Measurements from ENCODE around the gene LSM4. TPM values are rescaled to one million over a fixed set of nuclear protein-coding genes. Genes with fewer than 3 reads are reported as not detected.
A peak's percentile ranks its signal among the peaks of the same experiment; 100 is the strongest.

Gene LSM4
- total RNA-seq, 6 donors from 2014 or later = 39.8 to 147 (median 107) TPM

GRCh38 chr19:18346091-18346490 is 23.2 kb upstream of the LSM4 start:
- no peak overlapping the region for H3K27ac ChIP-seq
- no peaks in the 10 kb centered on the region for H3K27me3 ChIP-seq
- peaks cover 3 to 8% (median 7%) of the 10 kb centered on the region in 4 donors for H3K4me1 ChIP-seq
- H3K36me3 ChIP-seq = peaks cover 0 to 14% (median 6%) of the 10 kb centered on the region in 4 donors
- no peak for ATAC-seq (ENCODE audit: low FRiP score in 2 of 2)
- H3K9me3 ChIP-seq = no peaks in the 10 kb centered on the region
- no peak for TF ChIP-seq POLR2A (IDR thresholded peaks at IDR 0.05)
- no peak for DNase-seq
- 80% methylated on average over 8 of the region's 8 CpGs for WGBS, 2 donors
- no peak overlapping the region for H3K4me3 ChIP-seq

- no peak for ATAC-seq (ENCODE audit: low FRiP score in 2 of 2)
- Histone ChIP-seq H3K27me3 (no peaks in the 10 kb centered on the region), H3K27ac (no peak overlapping the region), H3K36me3 (peaks cover 0 to 14% (median 6%) of the 10 kb centered on the region in 4 donors), H3K4me1 (peaks cover 4 to 10% (median 8%) of the 10 kb centered on the region in 4 donors), H3K9me3 (no peaks in the 10 kb centered on the region), H3K4me3 (no peak overlapping the region)
- 94 to 97% methylated on average over 6 of the region's 6 CpGs for WGBS, 2 donors
- TF ChIP-seq EP300 (IDR thresholded peaks at IDR 0.05) = no peak
- no peak for TF ChIP-seq CTCF (IDR thresholded peaks at IDR 0.05)
- no peak for TF ChIP-seq POLR2A (IDR thresholded peaks at IDR 0.05)
- TF ChIP-seq POLR2AphosphoS5 (IDR thresholded peaks at IDR 0.05) = no peak
- DNase-seq = no peak
Observed at GRCh38 chr19:18345296-18345695, 22.4 kb upstream of the LSM4 start.

- WGBS, 2 donors = 73 to 78% methylated on average over 13 of the region's 13 CpGs
- H3K36me3 ChIP-seq = peaks cover 0 to 14% (median 6%) of the 10 kb centered on the region in 4 donors
- peaks cover 10 to 17% (median 14%) of the 10 kb centered on the region in 4 donors for H3K4me1 ChIP-seq
- ATAC-seq (ENCODE audit: low FRiP score in 2 of 2) = no peak
- no peak overlapping the region for H3K27ac ChIP-seq
- H3K27me3 ChIP-seq = no peaks in the 10 kb centered on the region
- no peaks in the 10 kb centered on the region for H3K9me3 ChIP-seq
- no peak overlapping the region for H3K4me3 ChIP-seq
- TF ChIP-seq POLR2A (IDR thresholded peaks at IDR 0.05) (no peak), CTCF (IDR thresholded peaks at IDR 0.05) (no peak), EP300 (IDR thresholded peaks at IDR 0.05) (no peak)
- no peak for DNase-seq
Observed at GRCh38 chr19:18344582-18344950, 21.7 kb upstream of the LSM4 start.

GRCh38 chr19:18342090-18342632 is 19.3 kb upstream of the LSM4 start:
- DNase-seq (no peak), ATAC-seq (ENCODE audit: low FRiP score in 2 of 2) (no peak)
- Histone ChIP-seq H3K4me3 (no peak overlapping the region), H3K27me3 (no peaks in the 10 kb centered on the region), H3K27ac (no peak overlapping the region), H3K9me3 (no peaks in the 10 kb centered on the region), H3K4me1 (peaks cover 11 to 17% (median 15%) of the 10 kb centered on the region in 4 donors), H3K36me3 (peaks cover 0 to 14% (median 6%) of the 10 kb centered on the region in 4 donors)
- no peak for TF ChIP-seq POLR2A (IDR thresholded peaks at IDR 0.05)
- TF ChIP-seq POLR2AphosphoS5 (IDR thresholded peaks at IDR 0.05) = no peak
- no peak for TF ChIP-seq CTCF (IDR thresholded peaks at IDR 0.05)
- TF ChIP-seq EP300 (IDR thresholded peaks at IDR 0.05) = no peak
- WGBS, 2 donors = 77 to 83% methylated on average over 8 of the region's 8 CpGs

GRCh38 chr19:18340990-18341868 is 18.4 kb upstream of the LSM4 start:
- ATAC-seq (ENCODE audit: low FRiP score in 2 of 2) (peak; percentile 64 to 74), DNase-seq (peak; percentile 72 to 89)
- Histone ChIP-seq H3K27me3 (no peaks in the 10 kb centered on the region), H3K36me3 (peaks cover 0 to 14% (median 6%) of the 10 kb centered on the region in 4 donors), H3K27ac (peak overlapping the region; percentile 74 to 89 (median 86)), H3K4me3 (peak overlapping the region; percentile 74 to 92 (median 88)), H3K9me3 (no peaks in the 10 kb centered on the region), H3K4me1 (peaks cover 11 to 17% (median 15%) of the 10 kb centered on the region in 4 donors)
- TF ChIP-seq CTCF (IDR thresholded peaks at IDR 0.05) (no peak), POLR2AphosphoS5 (IDR thresholded peaks at IDR 0.05) (peak; percentile 28 to 32)
- WGBS, 2 donors = 0 to 1% methylated on average over 4 to 14 of the region's 18 CpGs
